ENCODE data around the gene IL20RA.
A peak's percentile ranks its signal among the peaks of the same experiment; 100 is the strongest.
"Not testable (repeated sequence)": the region's sequence is repeated elsewhere in the genome, so short reads cannot be mapped to it uniquely, and the experiment has no call there.

Gene IL20RA

DNA sequence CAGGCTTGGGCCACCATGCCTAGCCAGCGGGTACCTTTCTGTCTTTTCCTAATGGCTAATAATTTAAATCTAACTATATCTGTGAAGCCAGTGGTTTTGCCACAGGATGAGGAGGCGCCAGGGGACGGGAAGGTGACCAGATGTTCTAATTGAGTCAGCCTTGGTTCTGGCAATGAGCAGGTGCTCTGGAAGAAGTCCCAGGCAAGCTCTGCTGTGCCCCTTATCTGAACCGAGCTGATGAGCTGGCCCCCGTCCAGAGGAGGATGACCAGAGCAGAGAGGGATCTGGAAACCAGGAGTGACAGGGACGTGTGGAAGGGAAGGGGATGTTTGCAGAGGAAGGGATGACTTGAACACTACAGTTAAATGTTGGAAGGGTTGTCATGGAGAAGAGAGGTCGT is 75.9 kb downstream of the IL20RA start:
- no peak overlapping the region for H3K4me3 ChIP-seq (ENCODE audit: low read depth, low read length)

DNA sequence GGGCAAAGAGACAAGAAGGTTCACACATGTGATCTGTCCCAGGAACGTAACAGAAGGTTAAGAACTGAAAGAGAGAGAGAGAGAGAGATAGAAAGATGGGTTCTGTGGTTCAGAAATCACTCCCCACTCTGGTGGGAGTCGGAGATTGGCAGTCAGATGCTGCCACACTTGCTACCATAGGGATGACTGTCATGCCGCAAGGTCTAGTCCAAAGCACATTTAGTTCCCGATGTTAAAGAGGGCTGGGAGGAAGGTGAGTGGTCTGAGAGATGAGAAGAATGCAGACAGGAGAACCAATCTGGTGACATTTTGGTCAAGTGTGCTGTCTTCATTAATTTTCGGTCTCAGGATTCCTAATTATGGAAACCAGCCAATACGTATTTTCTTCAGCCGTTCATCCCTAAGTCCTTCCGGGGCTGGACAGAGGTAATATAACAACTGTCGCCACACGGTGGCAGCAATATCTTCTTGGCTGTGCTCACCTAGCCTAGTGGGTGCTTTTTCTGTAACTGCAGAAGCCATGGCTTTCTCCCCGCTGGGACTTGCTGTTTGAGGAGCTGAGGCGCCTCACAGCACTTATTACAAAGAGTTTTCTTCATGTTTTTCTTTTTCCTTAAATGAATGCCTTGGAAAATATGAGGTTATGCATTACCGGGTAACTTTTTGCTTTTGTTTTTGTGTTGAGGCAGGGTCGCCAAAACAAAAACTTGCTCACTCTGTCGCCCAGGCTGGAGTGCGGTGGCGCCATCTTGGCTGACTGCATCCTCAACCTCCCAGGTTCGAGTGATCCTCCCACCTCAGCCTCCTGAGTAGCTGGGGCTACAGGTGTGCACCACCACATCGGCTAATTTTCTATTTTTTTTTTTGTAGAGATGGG is 76.7 kb downstream of the IL20RA start:
- TF ChIP-seq, protein P1, sequence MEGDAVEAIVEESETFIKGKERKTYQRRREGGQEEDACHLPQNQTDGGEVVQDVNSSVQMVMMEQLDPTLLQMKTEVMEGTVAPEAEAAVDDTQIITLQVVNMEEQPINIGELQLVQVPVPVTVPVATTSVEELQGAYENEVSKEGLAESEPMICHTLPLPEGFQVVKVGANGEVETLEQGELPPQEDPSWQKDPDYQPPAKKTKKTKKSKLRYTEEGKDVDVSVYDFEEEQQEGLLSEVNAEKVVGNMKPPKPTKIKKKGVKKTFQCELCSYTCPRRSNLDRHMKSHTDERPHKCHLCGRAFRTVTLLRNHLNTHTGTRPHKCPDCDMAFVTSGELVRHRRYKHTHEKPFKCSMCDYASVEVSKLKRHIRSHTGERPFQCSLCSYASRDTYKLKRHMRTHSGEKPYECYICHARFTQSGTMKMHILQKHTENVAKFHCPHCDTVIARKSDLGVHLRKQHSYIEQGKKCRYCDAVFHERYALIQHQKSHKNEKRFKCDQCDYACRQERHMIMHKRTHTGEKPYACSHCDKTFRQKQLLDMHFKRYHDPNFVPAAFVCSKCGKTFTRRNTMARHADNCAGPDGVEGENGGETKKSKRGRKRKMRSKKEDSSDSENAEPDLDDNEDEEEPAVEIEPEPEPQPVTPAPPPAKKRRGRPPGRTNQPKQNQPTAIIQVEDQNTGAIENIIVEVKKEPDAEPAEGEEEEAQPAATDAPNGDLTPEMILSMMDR (IDR thresholded peaks at IDR 0.05; ENCODE audit: low read depth, low read length, missing control alignments), result peak; percentile 61

More for the DNA sequence above, 75.9 kb downstream of the IL20RA start:
- TF ChIP-seq, protein P1 (IDR thresholded peaks at IDR 0.05; ENCODE audit: low read depth, low read length, missing control alignments), result no peak
- no peak for DNase-seq (ENCODE audit: low read depth)

DNA sequence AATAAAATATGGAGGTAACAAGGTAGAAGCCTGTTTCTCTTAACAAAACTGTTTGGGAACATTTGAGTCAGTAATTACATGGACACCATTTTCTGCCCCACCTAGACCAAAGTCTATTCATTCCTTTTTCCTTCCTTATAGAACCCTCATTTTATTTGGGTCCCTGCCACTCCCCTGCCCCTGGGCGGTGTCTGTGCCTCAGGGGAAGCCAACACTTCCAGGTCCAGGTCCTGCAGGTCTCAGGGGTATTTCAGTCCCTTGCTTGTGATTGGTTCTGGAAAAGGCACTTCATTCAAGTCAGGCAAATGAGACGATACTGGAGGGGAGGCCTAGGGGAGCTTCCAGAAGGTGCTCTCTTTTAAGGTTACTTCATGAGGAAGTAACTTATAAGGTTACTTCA is 80.4 kb downstream of the IL20RA start:
- TF ChIP-seq, protein P1 (IDR thresholded peaks at IDR 0.05; ENCODE audit: low read depth, low read length, missing control alignments), result no peak
- no peak for DNase-seq (ENCODE audit: low read depth)
- no peak overlapping the region for H3K4me3 ChIP-seq (ENCODE audit: low read depth, low read length)

More for the DNA sequence above, 76.7 kb downstream of the IL20RA start:
- peak; percentile 39 for DNase-seq (ENCODE audit: low read depth)
- no peak overlapping the region for H3K4me3 ChIP-seq (ENCODE audit: low read depth, low read length)

- TF ChIP-seq, protein P1 (IDR thresholded peaks at IDR 0.05; ENCODE audit: low read depth, low read length, missing control alignments), result no peak
- no peak overlapping the region for H3K4me3 ChIP-seq (ENCODE audit: low read depth, low read length)
- DNase-seq (ENCODE audit: low read depth), result no peak
Observed at GRCh38 chr6:136963259-136963658, 81.5 kb downstream of the IL20RA start.

DNA sequence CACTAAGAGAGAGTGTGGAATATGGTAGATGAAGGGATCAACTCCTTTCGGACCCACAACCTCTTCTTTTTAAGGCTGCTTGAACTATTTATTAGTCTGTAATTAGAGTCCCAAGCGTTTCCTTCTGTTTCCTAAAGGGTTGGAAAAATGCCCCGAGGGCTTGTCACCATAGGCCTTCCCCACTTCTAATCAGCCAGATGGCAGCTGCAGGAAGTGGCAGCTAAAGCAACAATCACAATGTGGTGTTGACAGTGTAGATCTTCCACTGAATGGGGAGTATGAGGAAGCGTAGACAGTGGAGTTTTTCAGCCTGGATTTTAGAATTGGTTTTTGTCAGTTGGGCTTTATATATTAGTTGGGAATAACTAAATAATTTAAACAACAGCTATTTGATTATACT is 82.1 kb downstream of the IL20RA start:
- TF ChIP-seq, protein P1 (IDR thresholded peaks at IDR 0.05; ENCODE audit: low read depth, low read length, missing control alignments), result no peak
- no peak overlapping the region for H3K4me3 ChIP-seq (ENCODE audit: low read depth, low read length)
- no peak for DNase-seq (ENCODE audit: low read depth)

- no peak overlapping the region for H3K4me3 ChIP-seq (ENCODE audit: low read depth, low read length)
- TF ChIP-seq, protein P1 (IDR thresholded peaks at IDR 0.05; ENCODE audit: low read depth, low read length, missing control alignments), result no peak
- DNase-seq (ENCODE audit: low read depth), result no peak
Observed at GRCh38 chr6:136961848-136962247, 82.9 kb downstream of the IL20RA start.

DNA sequence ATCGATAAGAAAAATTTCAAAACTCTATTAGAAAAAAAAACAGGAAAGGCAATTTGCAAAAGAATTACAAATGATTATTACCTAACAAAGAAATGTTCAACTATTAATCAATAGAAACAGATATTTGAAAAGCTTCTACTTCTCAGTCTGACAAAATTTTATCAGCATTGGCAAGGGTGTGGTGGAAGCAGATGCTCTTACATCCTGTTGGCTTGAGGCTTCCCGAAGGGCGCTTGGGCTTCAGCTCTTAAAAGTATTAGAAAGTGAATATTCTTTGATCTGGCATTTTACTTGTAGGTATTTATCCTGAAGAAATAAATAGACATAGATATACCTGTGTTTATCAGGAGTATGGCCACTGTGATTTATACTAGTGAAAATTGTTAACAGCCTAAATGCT is 84.0 kb downstream of the IL20RA start:
- TF ChIP-seq, protein P1 (IDR thresholded peaks at IDR 0.05; ENCODE audit: low read depth, low read length, missing control alignments), result no peak
- DNase-seq (ENCODE audit: low read depth), result no peak
- H3K4me3 ChIP-seq (ENCODE audit: low read depth, low read length), result no peak overlapping the region

DNA sequence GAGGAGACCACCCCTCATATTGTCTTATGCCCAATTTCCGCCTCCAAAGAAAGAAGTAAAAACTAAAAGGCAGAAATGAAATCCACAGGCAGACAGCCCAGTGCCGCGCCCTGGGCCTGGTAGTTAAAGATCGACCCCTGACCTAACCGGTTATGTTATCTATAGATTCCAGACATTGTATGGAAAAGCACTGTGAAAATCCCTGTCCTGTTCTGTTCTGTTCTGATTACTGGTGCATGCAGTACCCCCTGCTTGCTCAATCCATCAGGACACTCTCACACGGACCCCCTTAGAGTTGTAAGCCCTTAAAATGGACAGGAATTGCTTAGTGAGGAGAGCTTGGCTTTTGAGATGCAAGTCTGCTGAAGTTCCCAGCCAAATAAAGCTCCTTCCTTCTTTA is 84.8 kb downstream of the IL20RA start:
- H3K4me3 ChIP-seq (ENCODE audit: low read depth, low read length); DNase-seq (ENCODE audit: low read depth): not testable (repeated sequence)

Data from GM12864 (cell line).